ENCODE measurements around the gene OR4K1. TPM values are rescaled to one million over a fixed set of nuclear protein-coding genes. Genes with fewer than 3 reads are reported as not detected.

The OR4K1 gene, protein sequence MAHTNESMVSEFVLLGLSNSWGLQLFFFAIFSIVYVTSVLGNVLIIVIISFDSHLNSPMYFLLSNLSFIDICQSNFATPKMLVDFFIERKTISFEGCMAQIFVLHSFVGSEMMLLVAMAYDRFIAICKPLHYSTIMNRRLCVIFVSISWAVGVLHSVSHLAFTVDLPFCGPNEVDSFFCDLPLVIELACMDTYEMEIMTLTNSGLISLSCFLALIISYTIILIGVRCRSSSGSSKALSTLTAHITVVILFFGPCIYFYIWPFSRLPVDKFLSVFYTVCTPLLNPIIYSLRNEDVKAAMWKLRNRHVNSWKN
- not detected in 2 replicates for total RNA-seq

DNA sequence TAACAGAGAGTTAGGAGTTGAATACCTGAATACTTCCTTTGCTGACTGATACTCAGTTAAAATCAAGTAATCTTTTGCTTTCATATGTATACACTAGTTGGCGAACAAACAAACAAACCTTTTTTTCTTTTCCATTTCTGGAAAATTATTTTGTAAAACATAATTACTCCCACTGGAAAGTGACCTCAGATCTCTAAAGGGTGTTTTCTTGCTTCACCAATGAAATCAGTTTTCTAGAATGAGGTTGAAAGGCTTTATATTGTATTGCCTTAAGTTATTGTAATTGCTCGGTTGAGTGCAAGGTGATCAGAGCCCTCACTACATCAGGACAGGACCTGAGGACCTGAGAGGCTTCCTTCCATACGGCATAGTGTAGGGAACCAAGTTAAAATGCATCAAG, at the start of gene OR4K1:
TSS of gene OR4K1 (plus strand) at position 301 of the 400 bp plus-strand sequence. CDS start 4,750 bp downstream, outside the sequence.
- H3K4me3 Mint-ChIP-seq, result no peak within 1 kb of the TSS
- H3K27ac Mint-ChIP-seq, result no peak within 1 kb of the TSS
- no peak for DNase-seq
- H3K27me3 Mint-ChIP-seq, result no peaks in the 10 kb centered on the region
- intact Hi-C loops (cut with micrococcal nuclease), result no loop called here
- no peaks in the 10 kb centered on the region for H3K9me3 Mint-ChIP-seq
- H3K36me3 Mint-ChIP-seq (ENCODE audit: low read depth), result no peaks in the 10 kb centered on the region
- H3K4me1 Mint-ChIP-seq, result no peaks in the 10 kb centered on the region

DNA sequence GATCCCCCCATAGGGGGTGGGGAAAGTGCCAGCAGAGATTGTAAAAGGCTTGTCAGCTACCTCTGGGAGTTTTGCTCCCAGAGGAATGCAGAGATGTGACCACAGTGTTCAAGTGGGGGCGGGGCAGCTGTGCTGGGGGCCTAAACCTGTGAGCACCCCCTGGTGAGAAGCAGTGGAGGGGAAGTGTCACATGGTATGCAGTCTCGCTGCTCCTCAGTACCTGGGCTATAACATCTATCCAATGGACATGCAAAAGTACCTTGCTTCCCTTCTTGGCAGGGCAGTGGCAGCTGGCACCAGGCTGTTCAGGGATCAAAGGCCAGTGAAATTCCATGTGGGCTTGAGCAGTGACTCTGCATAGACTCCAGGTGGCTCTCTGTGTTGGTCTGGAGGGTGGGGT, 35.4 kb upstream of the OR4K1 start:
- Mint-ChIP-seq H3K4me1 (no peaks in the 10 kb centered on the region), H3K27ac (no peak overlapping the region), H3K27me3 (no peaks in the 10 kb centered on the region), H3K36me3 (ENCODE audit: low read depth) (no peaks in the 10 kb centered on the region), H3K9me3 (peaks cover 32% of the 10 kb centered on the region), H3K4me3 (no peak overlapping the region)
- intact Hi-C loops (cut with micrococcal nuclease), result no loop called here
- DNase-seq, result no peak

DNA sequence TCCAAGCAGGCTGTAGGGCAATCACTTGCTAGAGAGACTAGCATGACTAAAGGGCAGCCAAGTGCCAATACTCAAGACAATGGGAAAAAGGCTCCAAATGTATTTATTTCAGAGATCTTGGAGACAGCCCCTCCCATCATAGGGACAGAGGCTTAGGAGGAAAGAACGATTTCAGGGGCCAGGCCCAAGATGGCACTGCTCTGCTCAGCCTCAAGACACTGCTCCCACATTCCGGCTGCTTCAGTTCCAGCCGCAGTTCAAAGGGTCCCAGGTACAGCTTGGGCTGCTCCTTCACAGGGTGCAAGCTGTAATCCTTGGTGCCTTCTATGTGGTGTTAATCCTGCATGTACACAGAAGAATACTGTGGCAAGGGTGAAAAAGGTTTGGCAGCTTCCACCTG, 29.7 kb upstream of the OR4K1 start:
- Mint-ChIP-seq H3K27me3 (no peaks in the 10 kb centered on the region), H3K27ac (no peak overlapping the region), H3K36me3 (ENCODE audit: low read depth) (no peaks in the 10 kb centered on the region), H3K4me3 (no peak overlapping the region), H3K4me1 (no peaks in the 10 kb centered on the region), H3K9me3 (peaks cover 12% of the 10 kb centered on the region)
- intact Hi-C loops (cut with micrococcal nuclease), result no loop called here
- no peak for DNase-seq

DNA sequence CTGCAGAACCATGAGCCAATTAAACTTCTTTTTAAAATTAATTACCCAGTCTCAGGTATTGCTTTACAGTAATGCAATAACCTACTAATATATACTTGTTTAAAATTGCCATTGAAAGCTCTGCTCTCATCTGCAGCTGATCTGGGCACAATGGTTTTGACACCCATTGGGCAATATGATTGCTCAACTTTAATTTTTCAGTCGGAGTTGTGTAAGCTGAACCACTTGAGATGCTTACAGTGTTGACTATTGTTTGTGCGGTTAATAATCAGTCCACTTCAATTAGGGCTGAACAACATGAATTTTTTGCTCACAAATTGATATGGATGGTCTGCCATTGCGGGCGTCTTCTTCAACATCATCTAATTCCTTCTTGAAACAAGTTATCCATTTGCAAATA, 28.3 kb upstream of the OR4K1 start:
- Mint-ChIP-seq H3K4me1 (no peaks in the 10 kb centered on the region), H3K9me3 (peaks cover 9% of the 10 kb centered on the region), H3K4me3 (no peak overlapping the region), H3K27me3 (no peaks in the 10 kb centered on the region), H3K27ac (no peak overlapping the region), H3K36me3 (ENCODE audit: low read depth) (no peaks in the 10 kb centered on the region)
- intact Hi-C loops (cut with micrococcal nuclease), result no loop called here
- DNase-seq, result no peak

DNA sequence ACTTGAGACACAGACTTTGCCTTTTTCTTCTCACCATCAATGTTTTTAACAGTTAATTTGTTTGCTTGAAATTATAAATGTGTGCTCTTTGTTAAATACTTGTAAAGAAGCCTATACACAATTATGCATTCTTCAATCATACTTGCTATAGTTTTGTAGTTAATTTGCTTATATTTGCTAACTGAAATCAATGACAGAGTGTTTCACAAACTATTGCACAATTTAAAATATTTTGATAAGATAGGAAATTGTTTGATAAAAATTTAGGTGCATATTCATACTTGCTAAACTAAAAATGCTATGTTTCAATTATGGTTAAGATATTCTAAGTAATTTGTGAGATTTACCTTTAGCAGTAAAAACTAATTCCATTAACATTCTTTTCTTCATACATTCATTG, 24.1 kb upstream of the OR4K1 start:
- Mint-ChIP-seq H3K4me3 (no peak overlapping the region), H3K27me3 (no peaks in the 10 kb centered on the region), H3K36me3 (ENCODE audit: low read depth) (no peaks in the 10 kb centered on the region), H3K9me3 (peaks cover 12% of the 10 kb centered on the region), H3K27ac (no peak overlapping the region), H3K4me1 (no peaks in the 10 kb centered on the region)
- intact Hi-C loops (cut with micrococcal nuclease), result no loop called here
- DNase-seq, result no peak

- no peaks in the 10 kb centered on the region for H3K27me3 Mint-ChIP-seq
- H3K4me3 Mint-ChIP-seq, result no peak overlapping the region
- intact Hi-C loops (cut with micrococcal nuclease), result no loop called here
- no peak for DNase-seq
- H3K27ac Mint-ChIP-seq, result no peak overlapping the region
- no peaks in the 10 kb centered on the region for H3K4me1 Mint-ChIP-seq
- peaks cover 15% of the 10 kb centered on the region for H3K9me3 Mint-ChIP-seq
- no peaks in the 10 kb centered on the region for H3K36me3 Mint-ChIP-seq (ENCODE audit: low read depth)
Measured at GRCh38 chr14:19911114-19911513, 19.6 kb upstream of the OR4K1 start.

- Mint-ChIP-seq H3K36me3 (ENCODE audit: low read depth) (no peaks in the 10 kb centered on the region), H3K4me3 (no peak overlapping the region), H3K27me3 (no peaks in the 10 kb centered on the region), H3K4me1 (no peaks in the 10 kb centered on the region), H3K9me3 (no peaks in the 10 kb centered on the region), H3K27ac (no peak overlapping the region)
- intact Hi-C loops (cut with micrococcal nuclease), result no loop called here
- DNase-seq, result no peak
Measured at GRCh38 chr14:19917243-19917642, 13.5 kb upstream of the OR4K1 start.

- Mint-ChIP-seq H3K27ac (no peak overlapping the region), H3K36me3 (ENCODE audit: low read depth) (no peaks in the 10 kb centered on the region), H3K27me3 (no peaks in the 10 kb centered on the region), H3K4me3 (no peak overlapping the region), H3K9me3 (no peaks in the 10 kb centered on the region), H3K4me1 (no peaks in the 10 kb centered on the region)
- intact Hi-C loops (cut with micrococcal nuclease), result no loop called here
- no peak for DNase-seq
Measured at GRCh38 chr14:19917955-19918518, 12.7 kb upstream of the OR4K1 start.

GRCh38 chr14:19918553-19919264, 12.0 kb upstream of the OR4K1 start:
- Mint-ChIP-seq H3K4me3 (no peak overlapping the region), H3K36me3 (ENCODE audit: low read depth) (no peaks in the 10 kb centered on the region), H3K9me3 (no peaks in the 10 kb centered on the region), H3K27me3 (no peaks in the 10 kb centered on the region), H3K4me1 (no peaks in the 10 kb centered on the region), H3K27ac (no peak overlapping the region)
- intact Hi-C loops (cut with micrococcal nuclease), result no loop called here
- DNase-seq, result no peak

GRCh38 chr14:19920021-19920657, 10.6 kb upstream of the OR4K1 start, which contains the start of gene OR4K5:
TSS of gene OR4K5 (plus strand) at chr14:19920607. CDS start at chr14:19920607, 0 bp downstream.
- H3K36me3 Mint-ChIP-seq (ENCODE audit: low read depth), result no peaks in the 10 kb centered on the region

GRCh38 chr14:19941668-19942067, 11.0 kb downstream of the OR4K1 start:
- H3K27ac Mint-ChIP-seq, result no peak overlapping the region
- no peak for DNase-seq
- no peaks in the 10 kb centered on the region for H3K9me3 Mint-ChIP-seq
- H3K27me3 Mint-ChIP-seq, result no peaks in the 10 kb centered on the region
- intact Hi-C loops (cut with micrococcal nuclease), result no loop called here
- H3K36me3 Mint-ChIP-seq (ENCODE audit: low read depth), result no peaks in the 10 kb centered on the region
- H3K4me3 Mint-ChIP-seq, result no peak overlapping the region
- H3K4me1 Mint-ChIP-seq, result no peaks in the 10 kb centered on the region

More at GRCh38 chr14:19920021-19920657, 10.6 kb upstream of the OR4K1 start, which contains the start of gene OR4K5:
- no peak within 1 kb of the TSS for H3K4me3 Mint-ChIP-seq
- intact Hi-C loops (cut with micrococcal nuclease), result no loop called here
- no peak within 1 kb of the TSS for H3K27ac Mint-ChIP-seq
- no peaks in the 10 kb centered on the region for H3K4me1 Mint-ChIP-seq
- DNase-seq, result no peak
- H3K9me3 Mint-ChIP-seq, result no peaks in the 10 kb centered on the region
- no peaks in the 10 kb centered on the region for H3K27me3 Mint-ChIP-seq

DNA sequence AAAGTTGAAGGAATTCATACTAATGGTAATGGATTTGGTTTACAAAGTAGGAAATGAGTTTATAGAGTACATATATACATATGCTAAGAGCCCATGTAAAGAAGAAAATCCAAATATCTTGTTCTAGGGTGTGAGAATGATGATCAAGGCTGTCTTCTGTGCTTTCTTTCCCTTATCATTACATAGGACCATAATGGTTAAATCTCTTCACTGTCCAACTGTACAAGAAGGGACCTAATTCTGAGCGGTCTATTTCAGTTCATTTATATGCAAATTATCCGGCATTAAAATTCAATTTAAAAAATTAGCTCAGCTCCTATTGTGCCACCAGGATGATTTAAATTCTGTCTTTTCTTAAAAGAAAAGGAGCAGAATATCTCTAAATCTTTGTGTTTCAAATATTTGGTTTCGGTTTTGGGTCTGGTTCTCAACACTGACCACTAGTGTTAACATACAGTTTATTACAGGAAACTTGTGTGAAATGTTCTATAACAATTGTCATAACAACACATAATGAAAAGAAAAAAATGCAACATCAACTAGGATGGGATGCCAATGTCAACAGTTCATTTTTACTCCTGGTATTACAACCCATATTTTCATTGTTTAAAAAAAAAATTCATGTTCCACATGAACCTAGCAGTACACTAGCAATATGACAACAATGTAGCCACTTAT, 16.8 kb downstream of the OR4K1 start:
- H3K27ac Mint-ChIP-seq, result no peak overlapping the region
- no peaks in the 10 kb centered on the region for H3K4me1 Mint-ChIP-seq
- no peak overlapping the region for H3K4me3 Mint-ChIP-seq
- intact Hi-C loops (cut with micrococcal nuclease), result no loop called here
- no peak for DNase-seq
- no peaks in the 10 kb centered on the region for H3K36me3 Mint-ChIP-seq (ENCODE audit: low read depth)
- no peaks in the 10 kb centered on the region for H3K9me3 Mint-ChIP-seq
- no peaks in the 10 kb centered on the region for H3K27me3 Mint-ChIP-seq

DNA sequence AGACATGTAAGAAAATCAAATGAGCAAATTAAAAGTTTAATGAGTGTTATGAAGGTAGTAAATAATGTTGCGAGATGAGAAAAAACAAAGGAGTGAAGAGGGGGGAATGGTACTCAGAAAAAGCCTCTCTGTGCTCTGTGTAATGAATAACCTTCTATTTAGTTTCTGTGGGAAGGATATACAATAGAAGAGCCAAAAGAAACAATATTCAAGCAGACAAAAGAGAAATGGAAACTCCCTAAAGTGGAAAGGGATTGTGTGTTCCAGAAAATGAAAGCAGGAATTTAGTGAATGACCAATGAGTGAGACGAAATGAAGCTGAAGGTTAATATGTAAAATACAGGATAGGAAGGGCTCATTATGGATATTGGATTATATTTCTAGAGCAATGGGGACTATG, 18.5 kb downstream of the OR4K1 start:
- H3K4me1 Mint-ChIP-seq, result no peaks in the 10 kb centered on the region
- intact Hi-C loops (cut with micrococcal nuclease), result no loop called here
- no peaks in the 10 kb centered on the region for H3K27me3 Mint-ChIP-seq
- DNase-seq, result no peak
- no peak overlapping the region for H3K27ac Mint-ChIP-seq
- no peaks in the 10 kb centered on the region for H3K36me3 Mint-ChIP-seq (ENCODE audit: low read depth)
- H3K9me3 Mint-ChIP-seq, result no peaks in the 10 kb centered on the region
- no peak overlapping the region for H3K4me3 Mint-ChIP-seq
